ENCODE results near the gene GSTK1.
A peak's percentile ranks its signal among the peaks of the same experiment; 100 is the strongest.
"Not testable (repeated sequence)": the region's sequence is repeated elsewhere in the genome, so short reads cannot be mapped to it uniquely, and the experiment has no call there.

The GSTK1 gene

GRCh38 chr7:143263266-143264195, at the start of gene GSTK1:
GSTK1 (plus strand) TSS chr7:143263441; CDS start chr7:143263514, 73 bp downstream.
- DNase-seq: peak; percentile 90 to 91

- not testable (repeated sequence) for DNase-seq
Measured at GRCh38 chr7:143213478-143213877, 49.8 kb upstream of the GSTK1 start.

- peak; percentile 77 to 86 for DNase-seq
Measured at GRCh38 chr7:143214789-143215679, 48.2 kb upstream of the GSTK1 start.

- DNase-seq: no peak
Measured at GRCh38 chr7:143216151-143216550, 47.1 kb upstream of the GSTK1 start.

DNA sequence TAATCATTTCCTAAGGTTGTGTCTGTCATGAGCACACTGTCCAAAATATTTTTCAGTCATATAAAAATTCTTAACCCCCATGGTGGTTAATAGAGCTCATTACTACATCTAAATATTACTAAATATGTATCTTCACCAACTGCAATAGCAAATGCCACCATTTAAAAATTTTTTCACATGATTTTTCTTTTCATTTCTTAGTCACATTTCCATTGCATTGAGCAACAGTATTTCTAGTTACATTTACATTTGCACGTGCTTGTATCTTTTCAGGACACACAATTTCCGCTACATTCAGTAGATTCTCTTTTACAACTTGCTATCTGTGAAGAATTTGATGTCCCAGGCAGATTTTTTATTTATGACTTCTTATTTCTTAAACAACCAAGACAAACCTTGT, 46.6 kb upstream of the GSTK1 start:
- DNase-seq: no peak

DNA sequence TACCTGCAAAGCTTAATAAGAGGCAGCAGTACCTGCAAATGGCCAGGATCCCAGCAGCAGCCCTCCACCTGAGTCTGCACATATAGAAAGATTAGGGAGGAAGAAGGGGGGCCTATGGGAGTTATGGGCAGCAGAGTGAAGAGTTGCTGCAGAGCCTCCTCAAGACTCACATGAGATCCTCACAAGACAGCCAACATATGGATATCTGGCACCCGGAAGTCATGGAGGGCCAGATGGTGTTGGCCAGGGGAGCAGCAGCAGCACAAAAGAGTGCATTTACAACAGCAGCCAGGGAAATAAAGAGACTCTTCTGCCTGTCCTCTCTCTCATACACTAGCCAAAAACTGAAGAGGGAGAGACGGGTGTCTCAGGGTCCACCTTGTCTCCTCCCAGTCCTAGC, 45.4 kb upstream of the GSTK1 start:
- no peak for DNase-seq

DNA sequence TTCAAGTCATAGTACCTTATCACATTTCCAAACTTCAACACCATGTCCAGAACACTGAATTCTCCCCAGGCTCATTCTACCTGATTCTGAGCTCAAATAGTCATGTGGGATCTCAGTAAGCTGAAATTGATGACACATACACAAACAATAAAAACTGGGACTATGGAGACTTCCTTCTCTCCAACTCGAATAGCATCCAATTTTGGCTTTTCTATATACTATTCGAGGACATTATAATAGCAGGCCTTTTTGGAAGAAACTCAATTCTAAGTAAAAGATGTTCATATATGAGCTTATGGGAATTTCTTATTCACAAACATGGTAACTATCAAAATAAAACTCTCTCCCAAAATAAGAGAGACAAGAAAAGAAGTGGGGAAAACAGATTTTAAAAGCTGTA, 42.0 kb upstream of the GSTK1 start:
- DNase-seq: no peak

DNA sequence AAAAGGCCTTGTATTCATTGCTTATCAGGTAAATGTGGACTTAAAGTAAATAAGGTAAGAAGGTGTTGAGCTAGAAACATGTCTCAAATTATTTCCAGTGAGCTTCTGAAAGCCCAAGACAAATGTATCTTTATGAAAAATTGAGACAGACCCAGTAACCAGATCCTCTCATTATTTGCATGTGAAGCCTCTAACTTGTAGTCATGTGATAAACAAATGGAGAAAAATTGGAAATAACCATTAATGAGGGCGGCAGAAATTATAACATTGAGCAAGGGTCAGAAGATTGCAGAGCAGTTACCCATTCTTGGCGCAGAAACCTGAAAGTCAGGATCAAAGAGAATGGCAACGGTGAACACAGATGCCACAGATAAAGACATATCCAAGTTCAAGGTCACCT, 41.5 kb upstream of the GSTK1 start, which contains the start of gene TAS2R40:
Gene TAS2R40, plus strand, starts transcription at position 301 of the 400 bp plus-strand sequence. Its CDS starts 42 bp downstream, at position 343.
- no peak for DNase-seq

- peak; percentile 15 to 58 for DNase-seq
Measured at GRCh38 chr7:143222782-143223181, 40.5 kb upstream of the GSTK1 start.

DNA sequence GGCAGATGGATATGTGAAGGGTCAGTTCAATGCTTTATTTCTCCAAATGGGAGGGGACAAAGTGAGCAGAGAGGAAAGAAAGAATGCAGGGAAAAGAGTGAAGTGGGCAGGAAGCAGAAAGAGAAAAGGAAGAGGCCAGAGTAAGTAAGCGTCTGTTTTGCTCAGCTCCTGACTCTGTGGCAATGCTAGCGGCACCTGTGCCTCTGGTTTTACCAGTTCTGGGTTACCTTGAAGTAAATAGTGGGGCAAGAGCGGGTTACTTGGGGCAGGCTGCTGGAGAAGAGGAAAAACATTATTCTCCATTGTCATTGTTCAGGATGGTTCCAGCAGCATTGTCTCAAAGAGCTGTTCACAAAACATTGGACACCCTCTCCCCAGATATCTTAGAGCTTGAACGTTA, 39.5 kb upstream of the GSTK1 start:
- no peak for DNase-seq

GRCh38 chr7:143225047-143225446, 38.2 kb upstream of the GSTK1 start:
- no peak for DNase-seq

DNA sequence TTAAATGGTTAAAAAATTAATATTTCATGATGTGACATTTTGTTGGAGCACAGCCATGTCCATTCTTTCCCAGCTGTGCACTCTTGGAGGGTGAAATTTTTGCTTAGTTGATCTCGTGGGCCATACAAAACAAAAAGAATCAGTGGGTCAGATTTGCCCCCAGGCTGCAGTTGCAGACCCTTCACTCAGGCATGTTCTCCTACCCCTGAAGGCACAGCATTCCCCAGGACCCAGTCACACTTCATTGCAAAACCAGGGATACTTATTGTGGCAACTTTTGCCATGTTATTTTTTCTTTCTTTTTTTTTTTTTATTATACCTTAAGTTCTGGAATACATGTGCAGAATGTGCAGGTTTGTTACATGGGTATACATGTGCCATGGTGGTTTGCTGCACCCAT, 35.4 kb upstream of the GSTK1 start:
- no peak for DNase-seq

DNA sequence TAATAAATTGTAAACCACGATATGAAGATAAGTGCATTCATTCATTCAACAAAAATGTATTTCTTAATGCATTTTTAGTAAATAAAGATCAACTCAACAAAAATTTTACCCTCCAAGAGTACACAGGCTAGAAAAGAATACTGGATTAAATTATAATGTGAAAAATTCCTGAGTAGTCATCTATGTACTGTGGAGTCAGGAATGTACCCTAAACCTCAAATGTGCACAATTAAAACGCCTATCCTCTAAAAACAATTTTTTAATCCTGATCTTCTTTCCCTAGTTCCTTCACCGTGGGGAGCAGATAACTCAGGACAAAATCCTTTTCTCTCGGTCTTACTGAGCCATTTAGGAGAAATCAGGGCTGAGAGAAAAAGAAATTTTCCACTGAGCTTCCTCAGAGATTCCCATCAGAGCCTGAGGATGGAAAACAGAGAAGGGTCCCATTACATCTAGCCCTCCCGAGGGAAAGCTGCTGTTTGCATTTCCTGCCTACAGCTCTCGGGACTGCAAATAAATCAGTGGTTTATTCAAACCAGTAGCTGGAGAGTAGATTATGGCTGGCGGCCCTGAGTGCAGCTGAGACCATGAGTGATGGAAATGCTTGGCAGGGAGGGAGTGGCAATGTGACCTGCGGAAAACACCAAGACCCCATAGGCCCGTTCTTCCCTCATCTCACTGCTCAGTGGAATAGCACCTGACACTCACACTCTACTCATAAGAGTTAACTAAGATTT, 34.0 kb upstream of the GSTK1 start:
- no peak for DNase-seq

DNA sequence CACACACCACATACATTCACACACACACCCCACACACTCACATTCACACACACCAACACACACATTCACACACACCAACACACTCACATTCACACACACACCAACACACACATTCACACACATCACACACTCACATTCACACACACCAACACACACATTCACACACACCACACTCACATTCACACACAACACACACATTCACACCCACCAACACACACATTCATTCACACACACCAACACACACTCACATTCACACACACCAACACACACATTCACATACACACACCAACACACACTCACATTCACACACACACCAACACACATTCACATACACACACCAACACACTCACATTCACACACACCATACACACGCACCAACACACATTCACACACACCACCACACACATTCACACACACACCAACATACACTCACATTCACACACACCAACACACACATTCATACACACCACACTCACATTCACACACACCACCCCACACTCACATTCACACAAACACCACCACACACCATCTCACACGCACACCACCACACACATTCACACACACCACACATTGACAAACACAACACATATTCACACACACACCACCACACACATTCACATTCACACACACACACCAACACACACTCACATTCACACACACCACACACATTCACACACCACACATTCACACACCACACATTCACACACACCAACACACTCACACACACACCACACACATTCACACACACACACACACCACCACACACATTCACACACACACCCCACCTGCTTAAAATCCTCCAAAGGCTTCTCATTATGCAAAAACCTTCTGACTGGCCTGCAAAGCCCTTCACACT, 32.4 kb upstream of the GSTK1 start:
- DNase-seq: no peak

- DNase-seq: no peak
Measured at GRCh38 chr7:143233816-143234532, 29.3 kb upstream of the GSTK1 start.

- DNase-seq: no peak
Measured at GRCh38 chr7:143234533-143234875, 28.7 kb upstream of the GSTK1 start.

GRCh38 chr7:143235561-143235960, 27.7 kb upstream of the GSTK1 start:
- DNase-seq: no peak

- DNase-seq: no peak
Measured at GRCh38 chr7:143236408-143236990, 26.7 kb upstream of the GSTK1 start.

DNA sequence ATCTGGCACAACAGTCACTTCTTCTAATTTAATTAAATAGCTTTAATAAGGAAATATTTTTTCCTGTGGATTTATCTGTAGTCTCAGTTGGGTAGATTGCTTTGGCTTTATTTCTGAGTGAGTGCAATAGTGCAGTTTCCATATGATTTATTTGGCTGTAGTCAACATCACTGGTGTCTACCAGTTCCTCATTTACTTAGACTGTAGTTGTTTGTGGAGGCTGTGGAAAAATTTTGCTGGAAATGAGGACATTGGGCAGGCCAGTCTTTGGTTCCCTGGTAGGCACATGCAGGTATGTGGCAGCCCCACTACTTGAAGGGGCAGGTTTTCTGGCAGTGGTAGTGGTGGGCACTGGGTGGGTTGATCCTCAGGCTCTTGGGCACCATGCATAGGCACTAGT, 25.9 kb upstream of the GSTK1 start:
- DNase-seq: no peak

DNA sequence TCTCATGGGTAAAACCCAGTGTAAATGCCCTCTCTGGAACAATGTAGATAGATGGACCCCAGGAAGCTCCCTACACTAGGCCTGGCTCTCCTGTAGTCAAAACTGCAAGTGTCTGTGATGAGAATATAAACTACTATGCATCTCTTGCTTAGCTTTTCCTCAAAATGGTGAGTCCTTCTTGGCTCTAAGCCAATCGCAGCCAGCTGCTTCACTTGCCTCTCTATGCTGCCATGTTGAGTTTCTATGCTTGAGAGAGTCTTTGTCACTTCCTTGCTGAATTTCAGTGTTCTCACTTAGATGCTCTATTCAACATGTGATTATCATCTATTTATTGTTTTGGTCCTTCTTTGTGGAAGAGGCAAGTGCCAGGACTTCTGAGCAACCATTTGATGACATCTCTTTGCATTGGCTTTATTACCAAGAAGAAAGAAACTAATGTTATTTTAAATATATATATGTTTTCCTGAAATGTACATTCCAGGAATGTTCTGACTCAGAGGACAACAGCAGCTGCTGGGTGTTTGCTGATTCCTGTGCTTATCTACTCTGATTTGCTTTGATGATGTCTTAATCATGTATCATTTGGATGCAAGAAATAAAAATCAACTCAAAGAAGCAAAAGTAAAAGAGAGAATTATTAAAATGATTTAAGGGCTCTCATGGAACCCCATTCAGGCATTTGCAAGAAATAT, 24.8 kb upstream of the GSTK1 start:
- no peak for DNase-seq
